ENCODE results near the gene CDK17. TPM values are rescaled to one million over a fixed set of nuclear protein-coding genes. Genes with fewer than 3 reads are reported as not detected.
"Not testable (repeated sequence)": the region's sequence is repeated elsewhere in the genome, so short reads cannot be mapped to it uniquely, and the experiment has no call there.

CDK17 gene
- total RNA-seq, 3 donors from 2014 or later = 47.7 to 113 (median 81.0) TPM

DNA sequence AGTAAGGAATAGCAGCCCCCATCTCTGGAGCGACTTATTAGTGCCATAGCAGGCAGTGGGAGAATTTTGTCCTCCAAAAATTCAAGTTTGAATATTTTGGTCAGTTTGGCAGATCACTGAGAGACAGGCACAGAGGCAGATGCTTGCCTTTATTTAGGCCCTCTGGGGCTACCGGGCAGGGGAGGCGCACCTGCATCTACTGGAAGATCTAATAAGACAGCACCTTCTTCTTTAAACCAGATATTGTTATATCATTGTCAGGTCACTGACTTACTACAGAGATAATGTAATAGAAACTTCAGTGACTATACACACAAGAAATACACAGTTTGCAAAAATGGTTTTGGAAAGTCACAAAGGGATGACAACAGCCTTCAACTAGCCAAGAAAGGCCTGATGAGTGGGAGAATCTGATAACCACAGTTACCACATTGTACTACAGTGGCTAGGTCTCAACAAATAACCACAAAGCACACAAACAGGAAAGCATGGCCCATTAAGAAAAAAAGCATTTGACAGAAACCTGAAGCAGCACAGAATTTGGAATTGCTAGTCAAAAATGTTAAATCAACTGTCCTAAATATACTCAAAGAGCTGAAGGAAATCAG lies 56.8 kb downstream of the CDK17 start:
- intact Hi-C loops (cut with DNase I; ENCODE audit: low total_unique reads) = no loop called here
- Histone ChIP-seq H3K4me3 (no peak overlapping the region), H3K9me3 (peaks cover 28 to 33% of the 10 kb centered on the region in 2 donors), H3K4me1 (no peaks in the 10 kb centered on the region), H3K27ac (no peak overlapping the region), H3K27me3 (no peaks in the 10 kb centered on the region), H3K36me3 (no peaks in the 10 kb centered on the region)
- no peak for DNase-seq (ENCODE audit: low spot score in 2 of 2)
- TF ChIP-seq POLR2AphosphoS5 (IDR thresholded peaks at IDR 0.05) (no peak), POLR2A (IDR thresholded peaks at IDR 0.05) (no peak)
- TF ChIP-seq, protein P1, sequence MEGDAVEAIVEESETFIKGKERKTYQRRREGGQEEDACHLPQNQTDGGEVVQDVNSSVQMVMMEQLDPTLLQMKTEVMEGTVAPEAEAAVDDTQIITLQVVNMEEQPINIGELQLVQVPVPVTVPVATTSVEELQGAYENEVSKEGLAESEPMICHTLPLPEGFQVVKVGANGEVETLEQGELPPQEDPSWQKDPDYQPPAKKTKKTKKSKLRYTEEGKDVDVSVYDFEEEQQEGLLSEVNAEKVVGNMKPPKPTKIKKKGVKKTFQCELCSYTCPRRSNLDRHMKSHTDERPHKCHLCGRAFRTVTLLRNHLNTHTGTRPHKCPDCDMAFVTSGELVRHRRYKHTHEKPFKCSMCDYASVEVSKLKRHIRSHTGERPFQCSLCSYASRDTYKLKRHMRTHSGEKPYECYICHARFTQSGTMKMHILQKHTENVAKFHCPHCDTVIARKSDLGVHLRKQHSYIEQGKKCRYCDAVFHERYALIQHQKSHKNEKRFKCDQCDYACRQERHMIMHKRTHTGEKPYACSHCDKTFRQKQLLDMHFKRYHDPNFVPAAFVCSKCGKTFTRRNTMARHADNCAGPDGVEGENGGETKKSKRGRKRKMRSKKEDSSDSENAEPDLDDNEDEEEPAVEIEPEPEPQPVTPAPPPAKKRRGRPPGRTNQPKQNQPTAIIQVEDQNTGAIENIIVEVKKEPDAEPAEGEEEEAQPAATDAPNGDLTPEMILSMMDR (IDR thresholded peaks at IDR 0.05) = no peak

DNA sequence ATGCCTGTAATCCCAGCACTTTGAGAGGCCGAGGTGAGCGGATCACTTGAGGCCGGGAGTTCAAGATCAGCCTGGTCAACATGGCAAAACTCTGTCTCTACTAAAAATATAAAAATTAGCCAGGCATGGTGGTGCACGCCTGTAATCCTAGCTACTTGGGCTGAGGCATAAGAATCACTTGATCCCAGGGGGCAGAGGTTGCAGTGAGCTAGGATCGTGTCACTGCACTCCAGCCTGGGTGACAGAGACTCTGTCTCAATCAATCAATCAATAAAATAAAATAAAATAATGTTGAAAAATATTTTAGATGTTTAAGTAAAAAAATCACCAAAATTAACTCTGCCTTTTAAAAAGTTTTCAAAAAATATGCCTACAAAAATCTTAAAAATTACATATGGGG lies 60.6 kb downstream of the CDK17 start:
- H3K4me1 ChIP-seq; DNase-seq (ENCODE audit: low spot score in 2 of 2); H3K36me3 ChIP-seq; H3K27ac ChIP-seq; H3K27me3 ChIP-seq; H3K4me3 ChIP-seq; intact Hi-C loops (cut with DNase I; ENCODE audit: low total_unique reads): not testable (repeated sequence)
- peaks cover 19 to 22% of the 10 kb centered on the region in 2 donors for H3K9me3 ChIP-seq

DNA sequence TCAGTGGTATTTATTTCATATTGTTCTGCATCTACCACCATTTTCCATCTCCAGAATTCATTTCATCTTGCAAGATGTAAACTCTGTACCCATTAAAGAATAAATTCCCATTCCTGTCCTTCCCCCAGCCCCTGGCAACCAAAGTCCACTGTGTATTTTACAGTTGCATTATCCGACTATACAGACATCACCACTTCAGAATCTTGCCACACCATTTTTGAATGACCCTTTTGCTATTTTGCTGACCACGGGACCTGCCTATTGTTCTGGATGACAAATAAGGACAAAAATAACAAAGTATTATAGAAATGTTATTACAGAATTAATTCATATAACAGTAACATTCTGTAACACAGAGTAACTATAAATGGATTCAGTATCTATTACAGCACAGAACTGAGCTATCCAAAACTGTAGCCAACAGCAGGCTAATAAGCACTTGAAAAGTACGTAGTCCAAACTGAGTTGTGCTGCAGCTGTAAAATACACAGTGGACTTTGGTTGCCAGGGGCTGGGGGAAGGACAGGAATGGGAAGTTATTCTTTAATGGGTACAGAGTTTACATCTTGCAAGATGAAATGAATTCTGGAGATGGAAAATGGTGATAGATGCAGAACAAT lies 61.3 kb downstream of the CDK17 start:
- TF ChIP-seq, protein P1 (IDR thresholded peaks at IDR 0.05) = no peak
- TF ChIP-seq POLR2AphosphoS5 (IDR thresholded peaks at IDR 0.05) = no peak
- TF ChIP-seq POLR2A (IDR thresholded peaks at IDR 0.05) = no peak
- Histone ChIP-seq H3K36me3 (no peaks in the 10 kb centered on the region), H3K27ac (no peak overlapping the region), H3K4me1 (no peaks in the 10 kb centered on the region), H3K4me3 (no peak overlapping the region), H3K9me3 (peaks cover 12 to 15% of the 10 kb centered on the region in 2 donors), H3K27me3 (no peaks in the 10 kb centered on the region)
- intact Hi-C loops (cut with DNase I; ENCODE audit: low total_unique reads) = no loop called here
- no peak for DNase-seq (ENCODE audit: low spot score in 2 of 2)

DNA sequence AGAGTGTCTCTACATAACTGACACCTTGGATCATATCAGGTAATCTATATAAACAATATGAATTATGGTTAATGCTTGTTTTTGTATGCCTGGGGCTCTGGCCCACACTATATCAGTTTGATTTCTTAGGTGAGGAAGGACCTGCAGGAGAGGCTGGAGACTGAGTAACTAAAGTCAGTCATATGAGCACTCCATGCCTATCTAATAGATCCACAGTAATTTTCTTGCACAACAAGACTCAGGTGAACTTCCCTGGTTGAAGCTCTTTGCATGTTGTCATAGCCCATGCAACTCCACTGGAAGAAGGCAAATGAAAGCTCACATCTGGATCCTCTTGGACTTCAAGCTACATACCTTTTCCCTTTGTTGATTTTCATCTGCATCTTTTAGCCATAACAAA lies 62.3 kb downstream of the CDK17 start:
- Histone ChIP-seq H3K4me3 (no peak overlapping the region), H3K36me3 (no peaks in the 10 kb centered on the region), H3K9me3 (peaks cover 3 to 7% of the 10 kb centered on the region in 2 donors), H3K27me3 (no peaks in the 10 kb centered on the region), H3K4me1 (no peaks in the 10 kb centered on the region), H3K27ac (no peak overlapping the region)
- DNase-seq (ENCODE audit: low spot score in 2 of 2) = no peak
- intact Hi-C loops (cut with DNase I; ENCODE audit: low total_unique reads) = no loop called here
- TF ChIP-seq POLR2A (IDR thresholded peaks at IDR 0.05) (no peak), POLR2AphosphoS5 (IDR thresholded peaks at IDR 0.05) (no peak)
- TF ChIP-seq, protein P1 (IDR thresholded peaks at IDR 0.05) = no peak

DNA sequence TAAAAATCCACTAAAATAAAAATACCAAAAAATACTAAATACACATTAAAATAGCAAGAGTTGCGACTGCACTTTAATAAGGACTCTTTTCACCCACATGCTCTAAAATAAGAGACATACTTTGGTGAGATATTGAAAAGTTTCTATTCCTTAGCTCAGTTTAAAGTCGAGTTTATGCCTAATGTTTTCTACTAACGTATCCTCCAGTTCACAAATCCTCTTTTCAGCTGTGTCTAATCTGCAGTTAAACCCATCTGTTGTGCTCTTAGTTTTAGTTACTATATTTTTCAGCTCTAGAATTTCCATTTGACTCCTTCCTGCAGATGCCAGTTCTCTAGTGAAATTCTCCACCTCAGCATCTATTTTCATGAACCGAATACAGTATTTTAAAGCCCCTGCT lies 63.8 kb downstream of the CDK17 start:
- H3K9me3 ChIP-seq = peaks cover 0 to 7% of the 10 kb centered on the region in 2 donors
- no peak for DNase-seq (ENCODE audit: low spot score in 2 of 2)
- no peak overlapping the region for H3K27ac ChIP-seq
- no peaks in the 10 kb centered on the region for H3K36me3 ChIP-seq
- H3K27me3 ChIP-seq = no peaks in the 10 kb centered on the region
- H3K4me3 ChIP-seq = no peak overlapping the region
- intact Hi-C loops (cut with DNase I; ENCODE audit: low total_unique reads) = no loop called here
- TF ChIP-seq, protein P1 (IDR thresholded peaks at IDR 0.05) = no peak
- TF ChIP-seq POLR2A (IDR thresholded peaks at IDR 0.05) (no peak), POLR2AphosphoS5 (IDR thresholded peaks at IDR 0.05) (no peak)
- H3K4me1 ChIP-seq = no peaks in the 10 kb centered on the region

Data from breast epithelium (tissue), 4 donors.